PC-9 (cell line): Measurements from ENCODE around the gene PHLDA2.

Experiments used
- EZH2 ChIP-seq: fragments of 200-600 bp; sonication (generic); IDR thresholded peaks from 2 replicates; pipeline ENCODE4 v1.8.0; 2017; ENCODE audit warnings: antibody characterized with exemption, low read depth
- TF ChIP-seq, protein P1 (sequence below): fragments of 200-600 bp; sonication (generic); conservative IDR thresholded peaks from 2 replicates; pipeline ENCODE4 v1.6.1; 2017; ENCODE audit warnings: mixed run types, antibody characterized with exemption, mild to moderate bottlenecking, moderate library complexity

DNA sequence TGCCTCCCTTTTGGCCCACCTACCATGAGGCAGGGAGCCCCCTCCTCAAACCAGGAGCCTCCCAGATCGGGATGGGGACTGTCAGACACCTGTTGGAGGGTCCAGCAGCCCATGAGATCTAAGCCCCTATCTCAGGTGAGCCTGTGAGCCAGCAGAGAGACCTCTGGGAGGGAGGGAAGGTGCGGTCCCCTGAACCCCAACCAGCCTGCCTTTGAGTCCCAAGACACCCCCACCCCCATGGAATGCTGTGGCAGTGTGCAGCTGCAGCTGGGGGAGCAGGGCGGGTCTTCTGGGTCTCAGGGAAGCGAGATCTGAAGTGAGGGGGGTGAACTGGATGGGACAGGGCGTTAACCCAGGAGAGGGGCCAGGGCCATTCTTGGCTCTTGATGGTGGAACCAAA is 42.3 kb downstream of the PHLDA2 start:
- TF ChIP-seq, protein P1, sequence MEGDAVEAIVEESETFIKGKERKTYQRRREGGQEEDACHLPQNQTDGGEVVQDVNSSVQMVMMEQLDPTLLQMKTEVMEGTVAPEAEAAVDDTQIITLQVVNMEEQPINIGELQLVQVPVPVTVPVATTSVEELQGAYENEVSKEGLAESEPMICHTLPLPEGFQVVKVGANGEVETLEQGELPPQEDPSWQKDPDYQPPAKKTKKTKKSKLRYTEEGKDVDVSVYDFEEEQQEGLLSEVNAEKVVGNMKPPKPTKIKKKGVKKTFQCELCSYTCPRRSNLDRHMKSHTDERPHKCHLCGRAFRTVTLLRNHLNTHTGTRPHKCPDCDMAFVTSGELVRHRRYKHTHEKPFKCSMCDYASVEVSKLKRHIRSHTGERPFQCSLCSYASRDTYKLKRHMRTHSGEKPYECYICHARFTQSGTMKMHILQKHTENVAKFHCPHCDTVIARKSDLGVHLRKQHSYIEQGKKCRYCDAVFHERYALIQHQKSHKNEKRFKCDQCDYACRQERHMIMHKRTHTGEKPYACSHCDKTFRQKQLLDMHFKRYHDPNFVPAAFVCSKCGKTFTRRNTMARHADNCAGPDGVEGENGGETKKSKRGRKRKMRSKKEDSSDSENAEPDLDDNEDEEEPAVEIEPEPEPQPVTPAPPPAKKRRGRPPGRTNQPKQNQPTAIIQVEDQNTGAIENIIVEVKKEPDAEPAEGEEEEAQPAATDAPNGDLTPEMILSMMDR = no peak
- TF ChIP-seq EZH2 = no peak
